ENCODE results near the gene ARHGAP45. TPM values are rescaled to one million over a fixed set of nuclear protein-coding genes. Genes with fewer than 3 reads are reported as not detected.

Gene ARHGAP45
- total RNA-seq, 1 donor from 2014 or later: 6.1 TPM

DNA sequence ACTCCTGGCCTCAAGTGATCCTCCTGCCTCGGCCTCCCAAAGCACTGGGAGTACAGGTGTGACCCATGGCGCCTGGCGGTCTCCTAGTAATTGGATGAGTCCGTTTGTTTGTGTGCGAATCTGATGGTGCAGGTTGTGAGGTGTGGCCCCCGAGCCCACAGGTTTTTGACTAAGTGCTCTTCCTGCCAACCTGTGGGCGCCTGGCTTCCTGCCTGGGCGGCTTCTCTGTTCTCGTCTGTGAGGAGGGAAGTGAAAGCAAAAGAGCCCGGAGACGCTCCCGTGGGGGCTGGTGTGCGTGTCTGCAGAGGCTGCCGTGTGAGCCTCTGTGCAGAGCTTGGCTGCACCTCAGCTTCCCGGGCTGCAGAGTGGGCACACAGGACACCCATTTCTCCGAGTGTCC is 10.0 kb downstream of the ARHGAP45 start:
- Mint-ChIP-seq H3K4me1 (ENCODE audit: low read depth) (peaks cover 5% of the 10 kb centered on the region), H3K27me3 (peaks cover 19% of the 10 kb centered on the region), H3K9me3 (ENCODE audit: low read depth) (no peaks in the 10 kb centered on the region), H3K36me3 (ENCODE audit: insufficient read depth) (no peaks in the 10 kb centered on the region), H3K27ac (no peak overlapping the region), H3K4me3 (ENCODE audit: low read depth) (no peak overlapping the region)
- DNase-seq (ENCODE audit: low spot score, unreplicated experiment): no peak
- TF ChIP-seq, protein P1, sequence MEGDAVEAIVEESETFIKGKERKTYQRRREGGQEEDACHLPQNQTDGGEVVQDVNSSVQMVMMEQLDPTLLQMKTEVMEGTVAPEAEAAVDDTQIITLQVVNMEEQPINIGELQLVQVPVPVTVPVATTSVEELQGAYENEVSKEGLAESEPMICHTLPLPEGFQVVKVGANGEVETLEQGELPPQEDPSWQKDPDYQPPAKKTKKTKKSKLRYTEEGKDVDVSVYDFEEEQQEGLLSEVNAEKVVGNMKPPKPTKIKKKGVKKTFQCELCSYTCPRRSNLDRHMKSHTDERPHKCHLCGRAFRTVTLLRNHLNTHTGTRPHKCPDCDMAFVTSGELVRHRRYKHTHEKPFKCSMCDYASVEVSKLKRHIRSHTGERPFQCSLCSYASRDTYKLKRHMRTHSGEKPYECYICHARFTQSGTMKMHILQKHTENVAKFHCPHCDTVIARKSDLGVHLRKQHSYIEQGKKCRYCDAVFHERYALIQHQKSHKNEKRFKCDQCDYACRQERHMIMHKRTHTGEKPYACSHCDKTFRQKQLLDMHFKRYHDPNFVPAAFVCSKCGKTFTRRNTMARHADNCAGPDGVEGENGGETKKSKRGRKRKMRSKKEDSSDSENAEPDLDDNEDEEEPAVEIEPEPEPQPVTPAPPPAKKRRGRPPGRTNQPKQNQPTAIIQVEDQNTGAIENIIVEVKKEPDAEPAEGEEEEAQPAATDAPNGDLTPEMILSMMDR (IDR thresholded peaks at IDR 0.05; ENCODE audit: unreplicated experiment): no peak

DNA sequence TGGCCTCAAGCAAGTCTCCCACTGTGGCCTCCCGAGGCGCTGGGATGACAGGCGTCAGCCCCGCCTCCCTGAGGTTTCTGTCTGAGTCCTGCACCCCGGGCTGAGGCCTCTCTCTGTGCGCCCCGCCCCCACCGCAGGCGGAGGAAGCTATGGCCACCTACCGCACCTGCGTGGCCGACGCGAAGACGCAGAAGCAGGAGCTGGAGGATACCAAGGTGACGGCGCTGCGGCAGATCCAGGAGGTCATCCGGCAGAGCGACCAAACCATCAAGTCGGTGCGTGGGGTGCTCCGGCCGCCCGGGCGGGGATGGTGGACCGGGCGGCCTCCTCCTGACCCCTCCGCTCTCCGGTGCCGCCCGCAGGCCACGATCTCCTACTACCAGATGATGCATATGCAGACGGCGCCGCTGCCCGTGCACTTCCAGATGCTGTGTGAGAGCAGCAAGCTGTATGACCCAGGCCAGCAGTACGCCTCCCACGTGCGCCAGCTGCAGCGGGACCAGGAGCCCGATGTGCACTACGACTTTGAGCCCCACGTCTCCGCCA is 12.7 kb downstream of the ARHGAP45 start:
- Mint-ChIP-seq H3K27me3 (peaks cover 5% of the 10 kb centered on the region), H3K4me3 (ENCODE audit: low read depth) (no peak overlapping the region), H3K4me1 (ENCODE audit: low read depth) (peaks cover 5% of the 10 kb centered on the region), H3K27ac (no peak overlapping the region), H3K36me3 (ENCODE audit: insufficient read depth) (no peaks in the 10 kb centered on the region), H3K9me3 (ENCODE audit: low read depth) (no peaks in the 10 kb centered on the region)
- DNase-seq (ENCODE audit: low spot score, unreplicated experiment): no peak
- TF ChIP-seq, protein P1 (IDR thresholded peaks at IDR 0.05; ENCODE audit: unreplicated experiment): no peak

DNA sequence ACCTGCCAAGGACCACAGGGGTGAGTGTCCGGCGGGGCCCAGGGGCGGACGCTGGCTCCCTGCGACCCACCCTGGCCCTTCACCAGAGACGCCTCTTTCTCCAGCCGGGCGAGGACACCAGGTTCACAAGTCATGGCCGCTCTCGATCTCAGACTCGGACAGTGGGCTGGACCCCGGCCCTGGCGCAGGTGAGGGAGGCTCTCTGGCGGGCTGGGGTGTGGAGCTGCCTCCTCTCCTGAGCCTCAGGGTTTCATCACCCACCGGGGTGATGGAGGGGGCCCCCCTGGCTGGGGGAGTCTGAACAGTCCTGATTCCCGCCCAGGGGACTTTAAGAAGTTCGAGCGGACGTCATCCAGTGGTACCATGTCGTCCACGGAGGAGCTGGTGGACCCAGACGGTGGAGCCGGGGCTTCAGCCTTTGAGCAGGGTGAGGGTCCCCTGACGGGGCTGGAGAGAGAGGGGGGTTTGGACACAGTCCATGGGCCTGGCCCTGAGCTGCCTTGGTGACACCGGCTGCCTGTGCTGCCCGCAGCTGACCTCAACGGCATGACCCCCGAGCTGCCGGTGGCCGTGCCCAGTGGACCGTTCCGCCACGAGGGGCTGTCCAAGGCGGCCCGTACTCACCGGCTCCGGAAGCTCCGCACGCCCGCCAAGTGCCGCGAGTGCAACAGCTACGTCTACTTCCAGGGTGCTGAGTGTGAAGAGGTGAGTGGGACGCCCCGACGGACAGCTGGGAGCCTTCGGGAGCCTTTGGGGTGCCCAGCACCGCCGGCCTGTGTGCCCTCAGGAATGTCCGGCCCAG is 13.6 kb downstream of the ARHGAP45 start:
- TF ChIP-seq, protein P1 (IDR thresholded peaks at IDR 0.05; ENCODE audit: unreplicated experiment): no peak
- no peak overlapping the region for H3K27ac Mint-ChIP-seq
- no peak for DNase-seq (ENCODE audit: low spot score, unreplicated experiment)
- peaks cover 4% of the 10 kb centered on the region for H3K36me3 Mint-ChIP-seq (ENCODE audit: insufficient read depth)
- H3K4me1 Mint-ChIP-seq (ENCODE audit: low read depth): peaks cover 3% of the 10 kb centered on the region
- H3K27me3 Mint-ChIP-seq: peaks cover 2% of the 10 kb centered on the region
- H3K4me3 Mint-ChIP-seq (ENCODE audit: low read depth): no peak overlapping the region
- H3K9me3 Mint-ChIP-seq (ENCODE audit: low read depth): no peaks in the 10 kb centered on the region

DNA sequence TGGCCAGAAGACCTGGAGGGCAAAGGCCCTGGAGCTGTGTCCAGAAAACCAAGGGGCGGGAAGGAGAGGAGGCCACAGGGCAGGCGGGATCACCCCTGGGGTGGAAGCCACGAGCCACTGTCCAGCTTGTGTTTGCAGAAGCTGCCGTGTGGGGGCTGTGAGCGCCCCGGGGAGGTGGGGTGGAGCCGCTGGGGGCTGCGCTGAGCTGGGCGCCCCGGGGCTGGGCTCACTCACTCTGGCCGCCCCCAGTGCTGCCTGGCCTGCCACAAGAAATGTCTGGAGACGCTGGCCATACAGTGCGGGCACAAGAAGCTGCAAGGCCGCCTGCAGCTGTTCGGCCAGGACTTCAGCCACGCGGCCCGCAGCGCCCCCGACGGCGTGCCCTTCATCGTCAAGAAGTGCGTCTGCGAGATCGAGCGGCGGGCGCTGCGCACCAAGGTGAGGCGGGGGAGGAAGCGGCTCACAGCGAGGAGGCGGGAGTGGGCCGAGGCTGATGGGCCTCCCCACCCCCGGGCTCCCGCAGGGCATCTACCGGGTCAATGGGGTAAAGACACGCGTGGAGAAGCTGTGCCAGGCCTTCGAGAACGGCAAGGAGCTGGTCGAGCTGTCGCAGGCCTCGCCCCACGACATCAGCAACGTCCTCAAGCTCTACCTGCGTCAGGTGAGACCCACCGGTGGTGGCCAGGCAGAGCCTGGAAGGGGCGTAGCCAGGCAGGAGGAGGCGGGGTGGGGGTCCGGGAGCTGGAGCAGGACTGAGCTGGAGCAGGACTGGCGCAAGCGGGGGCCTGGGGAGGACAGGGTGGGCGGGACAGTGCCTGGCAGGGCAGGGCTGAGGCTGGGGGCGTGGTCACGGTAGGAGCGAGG is 14.6 kb downstream of the ARHGAP45 start:
- Mint-ChIP-seq H3K4me3 (ENCODE audit: low read depth) (peak overlapping the region; percentile 42), H3K4me1 (ENCODE audit: low read depth) (no peaks in the 10 kb centered on the region), H3K36me3 (ENCODE audit: insufficient read depth) (peaks cover 4% of the 10 kb centered on the region), H3K27ac (peak overlapping the region; percentile 62), H3K9me3 (ENCODE audit: low read depth) (no peaks in the 10 kb centered on the region), H3K27me3 (no peaks in the 10 kb centered on the region)
- TF ChIP-seq, protein P1 (IDR thresholded peaks at IDR 0.05; ENCODE audit: unreplicated experiment): peak; percentile 43
- no peak for DNase-seq (ENCODE audit: low spot score, unreplicated experiment)

Measured in progenitor cell of endocrine pancreas (in vitro differentiated cells).